GM18502 (cell line): ENCODE data around the gene QPCT.
"Not testable (repeated sequence)": the region's sequence is repeated elsewhere in the genome, so short reads cannot be mapped to it uniquely, and the experiment has no call there.

Experiments
- ATAC-seq: cut with Tn5 transposase; IDR thresholded peaks from one replicate; pipeline ENCODE4 v1.9.1; 2021; ENCODE audit warnings: mild to moderate bottlenecking; ENCODE audit not compliant: unreplicated experiment, poor library complexity

The QPCT gene

GRCh38 chr2:37344453-37345361, at the start of gene QPCT:
QPCT (plus strand) TSS chr2:37344630; CDS start chr2:37344732, 102 bp downstream.
- peak; percentile 71 for ATAC-seq

- ATAC-seq: not testable (repeated sequence)
Measured at GRCh38 chr2:37294858-37295257, 49.6 kb upstream of the QPCT start.

GRCh38 chr2:37295469-37296073, 48.9 kb upstream of the QPCT start:
- no peak for ATAC-seq

- no peak for ATAC-seq
Measured at GRCh38 chr2:37297632-37298031, 46.8 kb upstream of the QPCT start.

- no peak for ATAC-seq
Measured at GRCh38 chr2:37300146-37300545, 44.3 kb upstream of the QPCT start.

- ATAC-seq: no peak
Measured at GRCh38 chr2:37300578-37300977, 43.9 kb upstream of the QPCT start.

- ATAC-seq: no peak
Measured at GRCh38 chr2:37301408-37301807, 43.0 kb upstream of the QPCT start.

- ATAC-seq: no peak
Measured at GRCh38 chr2:37302701-37303252, 41.7 kb upstream of the QPCT start.

GRCh38 chr2:37306024-37306423, 38.4 kb upstream of the QPCT start:
- no peak for ATAC-seq

GRCh38 chr2:37307500-37307899, 36.9 kb upstream of the QPCT start:
- no peak for ATAC-seq

- ATAC-seq: no peak
Measured at GRCh38 chr2:37315364-37315763, 29.1 kb upstream of the QPCT start.

- ATAC-seq: no peak
Measured at GRCh38 chr2:37316181-37316580, 28.2 kb upstream of the QPCT start.

GRCh38 chr2:37317746-37318145, 26.7 kb upstream of the QPCT start:
- ATAC-seq: no peak

GRCh38 chr2:37318401-37318800, 26.0 kb upstream of the QPCT start:
- peak; percentile 82 for ATAC-seq

- ATAC-seq: no peak
Measured at GRCh38 chr2:37319754-37320609, 24.4 kb upstream of the QPCT start.

- ATAC-seq: no peak
Measured at GRCh38 chr2:37321029-37321682, 23.3 kb upstream of the QPCT start.

- ATAC-seq: no peak
Measured at GRCh38 chr2:37322368-37322767, 22.1 kb upstream of the QPCT start.

GRCh38 chr2:37323176-37323780, 21.2 kb upstream of the QPCT start:
- no peak for ATAC-seq

- peak; percentile 30 for ATAC-seq
Measured at GRCh38 chr2:37323781-37324535, 20.5 kb upstream of the QPCT start.
